HEK293T (cell line): ENCODE results near the gene PDE3A.

Experiments used
- ARNT ChIP-seq: fragments of 450-650 bp; IDR thresholded peaks from 2 replicates; pipeline ENCODE4 v1.6.1; 2017; ENCODE audit warnings: mild to moderate bottlenecking
- ELF4 ChIP-seq: fragments of 450-650 bp; IDR thresholded peaks from 2 replicates; pipeline ENCODE4 v1.6.1; 2017; ENCODE audit warnings: antibody characterized with exemption
- FOXA1 ChIP-seq: fragments of 450-650 bp; IDR thresholded peaks from 2 replicates; pipeline ENCODE4 v1.6.1; 2016; ENCODE audit warnings: mild to moderate bottlenecking
- FOXK2 ChIP-seq: fragments of 450-650 bp; IDR thresholded peaks from 2 replicates; pipeline ENCODE4 v1.6.1; 2016; ENCODE audit warnings: mild to moderate bottlenecking
- FOXM1 ChIP-seq: fragments of 450-650 bp; IDR thresholded peaks from 2 replicates; pipeline ENCODE4 v1.6.1; 2017; ENCODE audit warnings: mild to moderate bottlenecking, borderline replicate concordance
- HDGF ChIP-seq: fragments of 450-650 bp; IDR thresholded peaks from 2 replicates; pipeline ENCODE4 v1.6.1; 2017; ENCODE audit warnings: antibody characterized with exemption, borderline replicate concordance
- LEF1 ChIP-seq: fragments of 450-650 bp; IDR thresholded peaks from 2 replicates; pipeline ENCODE4 v1.6.1; 2017; ENCODE audit warnings: mild to moderate bottlenecking, borderline replicate concordance
- SP1 ChIP-seq: fragments of 450-650 bp; IDR thresholded peaks from 2 replicates; pipeline ENCODE4 v1.6.1; 2017
- SUZ12 ChIP-seq: fragments of 450-650 bp; IDR thresholded peaks from 2 replicates; pipeline ENCODE4 v1.6.1; 2016; ENCODE audit warnings: mild to moderate bottlenecking
- TARDBP ChIP-seq: fragments of 450-650 bp; IDR thresholded peaks from 2 replicates; pipeline ENCODE4 v1.6.1; 2016
- TF ChIP-seq, protein P1 (sequence below): fragments of 450-650 bp; IDR thresholded peaks from 2 replicates; pipeline ENCODE4 v1.6.1; 2016

DNA sequence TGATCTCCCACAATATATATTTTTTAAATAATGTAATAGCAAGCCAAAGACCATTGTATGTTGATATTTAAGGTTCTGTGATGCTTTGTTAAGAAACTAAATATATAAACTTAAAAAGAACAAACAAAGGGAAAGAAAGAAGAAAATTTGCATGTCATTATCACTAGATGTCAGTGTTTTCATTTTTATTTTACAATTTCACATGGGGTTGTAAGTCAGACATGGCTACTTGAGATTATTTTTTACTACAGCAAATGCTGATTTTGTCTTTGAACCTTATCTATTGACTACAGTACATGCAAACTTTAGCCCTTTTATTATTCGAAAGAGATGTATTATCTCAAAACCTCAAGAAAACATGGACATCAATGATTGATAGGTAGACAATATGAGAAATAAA lies 362.9 kb downstream of the PDE3A start:
- TF ChIP-seq SP1: no peak
- no peak for TF ChIP-seq TARDBP
- TF ChIP-seq ARNT: no peak
- TF ChIP-seq, protein P1, sequence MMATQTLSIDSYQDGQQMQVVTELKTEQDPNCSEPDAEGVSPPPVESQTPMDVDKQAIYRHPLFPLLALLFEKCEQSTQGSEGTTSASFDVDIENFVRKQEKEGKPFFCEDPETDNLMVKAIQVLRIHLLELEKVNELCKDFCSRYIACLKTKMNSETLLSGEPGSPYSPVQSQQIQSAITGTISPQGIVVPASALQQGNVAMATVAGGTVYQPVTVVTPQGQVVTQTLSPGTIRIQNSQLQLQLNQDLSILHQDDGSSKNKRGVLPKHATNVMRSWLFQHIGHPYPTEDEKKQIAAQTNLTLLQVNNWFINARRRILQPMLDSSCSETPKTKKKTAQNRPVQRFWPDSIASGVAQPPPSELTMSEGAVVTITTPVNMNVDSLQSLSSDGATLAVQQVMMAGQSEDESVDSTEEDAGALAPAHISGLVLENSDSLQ: no peak
- TF ChIP-seq ELF4: no peak
- TF ChIP-seq FOXA1: no peak
- TF ChIP-seq FOXM1: no peak
- no peak for TF ChIP-seq FOXK2
- no peak for TF ChIP-seq LEF1
- no peak for TF ChIP-seq SUZ12
- no peak for TF ChIP-seq HDGF
